Measurements from ENCODE around the gene SPATS2.

DNA sequence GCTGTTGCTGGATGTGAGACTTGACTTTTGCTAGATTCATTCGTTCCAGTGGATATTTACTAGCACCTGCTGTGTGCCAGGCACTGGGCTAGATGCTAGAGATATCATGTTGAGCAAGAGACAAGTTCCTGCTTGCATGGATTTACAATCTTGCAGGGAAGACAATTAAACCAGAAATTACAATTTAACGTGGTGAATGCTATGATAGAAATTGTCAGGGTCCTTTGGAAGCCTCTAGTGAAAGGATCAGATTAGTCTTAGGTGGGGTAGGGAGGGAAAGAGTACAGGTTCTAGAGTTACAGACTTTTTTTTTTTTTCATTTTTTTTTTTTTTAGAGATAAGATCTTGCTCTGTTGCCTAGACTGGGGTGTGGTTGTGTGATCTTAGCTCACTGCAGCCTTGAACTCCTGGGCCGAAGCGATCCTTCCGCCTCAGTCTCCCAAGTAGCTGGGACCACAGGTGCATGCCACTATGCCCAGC lies 36.7 kb downstream of the SPATS2 start:
- TF ChIP-seq, protein P1, sequence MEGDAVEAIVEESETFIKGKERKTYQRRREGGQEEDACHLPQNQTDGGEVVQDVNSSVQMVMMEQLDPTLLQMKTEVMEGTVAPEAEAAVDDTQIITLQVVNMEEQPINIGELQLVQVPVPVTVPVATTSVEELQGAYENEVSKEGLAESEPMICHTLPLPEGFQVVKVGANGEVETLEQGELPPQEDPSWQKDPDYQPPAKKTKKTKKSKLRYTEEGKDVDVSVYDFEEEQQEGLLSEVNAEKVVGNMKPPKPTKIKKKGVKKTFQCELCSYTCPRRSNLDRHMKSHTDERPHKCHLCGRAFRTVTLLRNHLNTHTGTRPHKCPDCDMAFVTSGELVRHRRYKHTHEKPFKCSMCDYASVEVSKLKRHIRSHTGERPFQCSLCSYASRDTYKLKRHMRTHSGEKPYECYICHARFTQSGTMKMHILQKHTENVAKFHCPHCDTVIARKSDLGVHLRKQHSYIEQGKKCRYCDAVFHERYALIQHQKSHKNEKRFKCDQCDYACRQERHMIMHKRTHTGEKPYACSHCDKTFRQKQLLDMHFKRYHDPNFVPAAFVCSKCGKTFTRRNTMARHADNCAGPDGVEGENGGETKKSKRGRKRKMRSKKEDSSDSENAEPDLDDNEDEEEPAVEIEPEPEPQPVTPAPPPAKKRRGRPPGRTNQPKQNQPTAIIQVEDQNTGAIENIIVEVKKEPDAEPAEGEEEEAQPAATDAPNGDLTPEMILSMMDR (IDR thresholded peaks at IDR 0.05), result no peak
- no peak for TF ChIP-seq ZFX (IDR thresholded peaks at IDR 0.05; ENCODE audit: borderline replicate concordance)
